ENCODE data around the gene NDUFB10.

Gene NDUFB10

GRCh38 chr16:1942047-1942809, 17.1 kb upstream of the NDUFB10 start:
- Histone ChIP-seq H3K27ac (peak overlapping the region; percentile 85 to 88), H3K27me3 (no peaks in the 10 kb centered on the region), H3K4me3 (peak overlapping the region; percentile 82 to 92), H3K36me3 (peaks cover 36 to 42% (median 40%) of the 10 kb centered on the region in 3 donors), H3K9me3 (no peaks in the 10 kb centered on the region), H3K4me1 (peaks cover 6 to 21% (median 14%) of the 10 kb centered on the region in 4 donors)
- no peak for TF ChIP-seq CTCF (IDR thresholded peaks at IDR 0.05)
- peak in 1 of 2 donors; percentile 86 for DNase-seq
- intact Hi-C loops (cut with DNase I; ENCODE audit: low total_unique reads) = no loop called here

GRCh38 chr16:1942810-1943726, 16.3 kb upstream of the NDUFB10 start, which contains the start of gene MSRB1:
MSRB1 (minus strand) TSS chr16:1943199; CDS start chr16:1943156, 43 bp downstream.
- Histone ChIP-seq H3K9me3 (no peaks in the 10 kb centered on the region), H3K36me3 (peaks cover 27 to 33% (median 32%) of the 10 kb centered on the region in 3 donors), H3K4me3 (peak within 1 kb of the TSS; percentile 82 to 92), H3K27ac (peak within 1 kb of the TSS; percentile 85 to 88), H3K4me1 (peaks cover 6 to 21% (median 14%) of the 10 kb centered on the region in 4 donors), H3K27me3 (no peaks in the 10 kb centered on the region)
- intact Hi-C loops (cut with DNase I; ENCODE audit: low total_unique reads) = no loop called here
- DNase-seq = peak; percentile 100
- TF ChIP-seq CTCF (IDR thresholded peaks at IDR 0.05) = no peak

GRCh38 chr16:1944612-1945199, 14.6 kb upstream of the NDUFB10 start:
- no peak for TF ChIP-seq CTCF (IDR thresholded peaks at IDR 0.05)

GRCh38 chr16:1945559-1946391, 13.6 kb upstream of the NDUFB10 start:
- H3K4me3 ChIP-seq = no peak overlapping the region
- no peak for TF ChIP-seq CTCF (IDR thresholded peaks at IDR 0.05)
- intact Hi-C loops (cut with DNase I; ENCODE audit: low total_unique reads) = no loop called here
- H3K27ac ChIP-seq = no peak overlapping the region
- H3K36me3 ChIP-seq = peaks cover 4 to 6% (median 5%) of the 10 kb centered on the region in 3 donors
- peak in 1 of 2 donors; percentile 63 for DNase-seq
- peaks cover 6 to 25% (median 16%) of the 10 kb centered on the region in 4 donors for H3K4me1 ChIP-seq
- no peaks in the 10 kb centered on the region for H3K27me3 ChIP-seq
- H3K9me3 ChIP-seq = no peaks in the 10 kb centered on the region

More at GRCh38 chr16:1944612-1945199, 14.6 kb upstream of the NDUFB10 start:
- no peak for DNase-seq
- H3K27ac ChIP-seq = no peak overlapping the region
- H3K36me3 ChIP-seq = peaks cover 11 to 17% (median 16%) of the 10 kb centered on the region in 3 donors
- no peaks in the 10 kb centered on the region for H3K9me3 ChIP-seq
- peaks cover 6 to 21% (median 14%) of the 10 kb centered on the region in 4 donors for H3K4me1 ChIP-seq
- H3K4me3 ChIP-seq = no peak overlapping the region
- no peaks in the 10 kb centered on the region for H3K27me3 ChIP-seq
- intact Hi-C loops (cut with DNase I; ENCODE audit: low total_unique reads) = no loop called here

Data from tibial artery (tissue), 4 donors.